HG02943 (cell line): ENCODE results near the gene SERPINA12.

Experiments used
- ATAC-seq: cut with Tn5 transposase; IDR thresholded peaks from one replicate; pipeline ENCODE4 v1.9.1; 2021; ENCODE audit warnings: mild to moderate bottlenecking, low read depth, moderate library complexity; ENCODE audit not compliant: unreplicated experiment

SERPINA12 gene

GRCh38 chr14:94467728-94468520 lies 41.3 kb downstream of the SERPINA12 start:
- no peak for ATAC-seq

GRCh38 chr14:94466706-94467370 lies 42.4 kb downstream of the SERPINA12 start:
- no peak for ATAC-seq

- no peak for ATAC-seq
Observed at GRCh38 chr14:94465042-94465441, 44.2 kb downstream of the SERPINA12 start.

GRCh38 chr14:94464290-94464689 lies 45.0 kb downstream of the SERPINA12 start:
- no peak for ATAC-seq

- ATAC-seq, result no peak
Observed at GRCh38 chr14:94462763-94463572, 46.3 kb downstream of the SERPINA12 start.

GRCh38 chr14:94462219-94462551 lies 47.1 kb downstream of the SERPINA12 start:
- no peak for ATAC-seq

- ATAC-seq, result no peak
Observed at GRCh38 chr14:94461526-94462218, 47.6 kb downstream of the SERPINA12 start.

GRCh38 chr14:94460631-94461416 lies 48.4 kb downstream of the SERPINA12 start:
- no peak for ATAC-seq

- ATAC-seq, result no peak
Observed at GRCh38 chr14:94458558-94459205, 50.6 kb downstream of the SERPINA12 start.

GRCh38 chr14:94458096-94458495 lies 51.2 kb downstream of the SERPINA12 start:
- ATAC-seq, result no peak

GRCh38 chr14:94455928-94456327 lies 53.3 kb downstream of the SERPINA12 start:
- ATAC-seq, result no peak

GRCh38 chr14:94451826-94452225 lies 57.4 kb downstream of the SERPINA12 start:
- ATAC-seq, result no peak

GRCh38 chr14:94451091-94451771 lies 58.0 kb downstream of the SERPINA12 start:
- ATAC-seq, result no peak

- no peak for ATAC-seq
Observed at GRCh38 chr14:94450722-94451090, 58.6 kb downstream of the SERPINA12 start.

- no peak for ATAC-seq
Observed at GRCh38 chr14:94449930-94450329, 59.3 kb downstream of the SERPINA12 start.

- no peak for ATAC-seq
Observed at GRCh38 chr14:94448071-94448808, 61.0 kb downstream of the SERPINA12 start.

GRCh38 chr14:94447206-94447605 lies 62.1 kb downstream of the SERPINA12 start:
- ATAC-seq, result no peak

GRCh38 chr14:94446126-94446525 lies 63.1 kb downstream of the SERPINA12 start:
- no peak for ATAC-seq
